Caco-2 (cell line): ENCODE measurements around the gene GPR63. TPM values are rescaled to one million over a fixed set of nuclear protein-coding genes. Genes with fewer than 3 reads are reported as not detected.
A peak's percentile ranks its signal among the peaks of the same experiment; 100 is the strongest.

Experiments used
- BruUV-seq: library from RNA; stranded (reverse); fragments of 400-500 nt; replicated peaks from 2 replicates; lab custom pipeline; 2021; lab: Mats Ljungman, UMichigan
- CTCF ChIA-PET: fragments of 300-600 bp; sonication (Branson Sonifier 250); formaldehyde crosslinking; loops from one replicate; lab custom pipeline; 2022; ENCODE audit warnings: antibody characterized with exemption; lab: Charles Lee
- POLR2A ChIA-PET: fragments of 300-600 bp; sonication (Branson Sonifier 250); formaldehyde crosslinking; loops from one replicate; lab custom pipeline; 2022; ENCODE audit warnings: antibody characterized with exemption; lab: Charles Lee
- DNase-seq, 2 experiments: peaks; one replicate each; pipeline versions ENCODE4 v3.0.0 to v3.0.0-alpha.2; 2020 to 2022
- H3K27me3 ChIP-seq: replicated peaks from 2 replicates; pipeline ENCODE4 v1.6.0; 2011; ENCODE audit warnings: low read length; ENCODE audit not compliant: control insufficient read depth, insufficient read depth
- H3K36me3 ChIP-seq: 2 replicates; pipeline ENCODE4 v1.5.1; 2011; ENCODE audit warnings: low read length; ENCODE audit not compliant: control insufficient read depth, insufficient read depth
- H3K4me1 ChIP-seq: fragments of 250-450 bp; sonication (Bioruptor Pico); 2 replicates; pipeline ENCODE4 v1.5.1; 2020; ENCODE audit warnings: mild to moderate bottlenecking
- H3K4me3 ChIP-seq: 2 replicates; pipeline ENCODE4 v1.5.1; 2011; ENCODE audit warnings: low read depth, mild to moderate bottlenecking, control low read depth, low read length
- H3K9me3 ChIP-seq: fragments of 250-450 bp; sonication (Bioruptor Pico); 2 replicates; pipeline ENCODE4 v1.5.1; 2020; ENCODE audit warnings: mild to moderate bottlenecking, moderate library complexity
- H3K27ac Mint-ChIP-seq: one replicate; pipeline ENCODE4 v1.8.0; 2022; ENCODE audit warnings: mixed read lengths; ENCODE audit not compliant: unreplicated experiment
- H3K27me3 Mint-ChIP-seq: one replicate; pipeline ENCODE4 v1.8.0; 2022; ENCODE audit warnings: mixed read lengths; ENCODE audit not compliant: insufficient read depth, unreplicated experiment
- H3K36me3 Mint-ChIP-seq: one replicate; pipeline ENCODE4 v1.8.0; 2022; ENCODE audit warnings: mild to moderate bottlenecking, mixed read lengths; ENCODE audit not compliant: insufficient read depth, unreplicated experiment
- H3K4me1 Mint-ChIP-seq: one replicate; pipeline ENCODE4 v1.8.0; 2022; ENCODE audit warnings: low read depth, mixed read lengths; ENCODE audit not compliant: unreplicated experiment
- H3K4me3 Mint-ChIP-seq: one replicate; pipeline ENCODE4 v1.8.0; 2022; ENCODE audit warnings: mild to moderate bottlenecking, moderate library complexity, mixed read lengths; ENCODE audit not compliant: unreplicated experiment
- H3K9me3 Mint-ChIP-seq: one replicate; pipeline ENCODE4 v1.8.0; 2022; ENCODE audit warnings: mixed read lengths; ENCODE audit not compliant: unreplicated experiment
- intact Hi-C: fragments of 100-400 bp; cut with micrococcal nuclease; formaldehyde crosslinking; loops from one replicate; pipeline ENCODE4 v1.10.0; 2022; ENCODE audit not compliant: unreplicated experiment
- total RNA-seq: library from RNA; stranded (reverse); gene quantifications from 2 replicates; pipeline ENCODE4 v1.2.3, GENCODE V29; 2022
- TF ChIP-seq, protein P1 (sequence below), 2 experiments: fragments of 200-600 bp in 1 of 2; IDR thresholded peaks; 1 replicate in 1 of 2; 2 replicates in 1 of 2; pipeline versions ENCODE4 v1.5.1 to v1.8.0; 2011 to 2022; ENCODE audit warnings: antibody characterized with exemption in 1 of 2, control low read depth in 1 of 2, inconsistent platforms in 1 of 2, low read depth in 1 of 2, low read length in 1 of 2, mild to moderate bottlenecking in 1 of 2, moderate library complexity in 1 of 2; ENCODE audit not compliant: insufficient read depth in 1 of 2, severe bottlenecking in 1 of 2, unreplicated experiment in 1 of 2

GPR63 gene
- total RNA-seq, 1 experiment from 2014 or later = 0.11 TPM

- H3K27ac Mint-ChIP-seq = no peak overlapping the region
- no TSS peak for BruUV-seq
- H3K4me3 ChIP-seq = no peak overlapping the region
- ChIA-PET CTCF (no interaction called here), POLR2A (no interaction called here)
- H3K4me3 Mint-ChIP-seq = no peak overlapping the region
- no peaks in the 10 kb centered on the region for H3K9me3 Mint-ChIP-seq
- peaks cover 3% of the 10 kb centered on the region for H3K27me3 Mint-ChIP-seq
- peaks cover 6% of the 10 kb centered on the region for H3K4me1 Mint-ChIP-seq
- intact Hi-C loops = no loop called here
- TF ChIP-seq, protein P1, sequence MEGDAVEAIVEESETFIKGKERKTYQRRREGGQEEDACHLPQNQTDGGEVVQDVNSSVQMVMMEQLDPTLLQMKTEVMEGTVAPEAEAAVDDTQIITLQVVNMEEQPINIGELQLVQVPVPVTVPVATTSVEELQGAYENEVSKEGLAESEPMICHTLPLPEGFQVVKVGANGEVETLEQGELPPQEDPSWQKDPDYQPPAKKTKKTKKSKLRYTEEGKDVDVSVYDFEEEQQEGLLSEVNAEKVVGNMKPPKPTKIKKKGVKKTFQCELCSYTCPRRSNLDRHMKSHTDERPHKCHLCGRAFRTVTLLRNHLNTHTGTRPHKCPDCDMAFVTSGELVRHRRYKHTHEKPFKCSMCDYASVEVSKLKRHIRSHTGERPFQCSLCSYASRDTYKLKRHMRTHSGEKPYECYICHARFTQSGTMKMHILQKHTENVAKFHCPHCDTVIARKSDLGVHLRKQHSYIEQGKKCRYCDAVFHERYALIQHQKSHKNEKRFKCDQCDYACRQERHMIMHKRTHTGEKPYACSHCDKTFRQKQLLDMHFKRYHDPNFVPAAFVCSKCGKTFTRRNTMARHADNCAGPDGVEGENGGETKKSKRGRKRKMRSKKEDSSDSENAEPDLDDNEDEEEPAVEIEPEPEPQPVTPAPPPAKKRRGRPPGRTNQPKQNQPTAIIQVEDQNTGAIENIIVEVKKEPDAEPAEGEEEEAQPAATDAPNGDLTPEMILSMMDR (IDR thresholded peaks at IDR 0.05; ENCODE audit: insufficient read depth in 1 of 2, low read depth in 1 of 2, low read length in 1 of 2, severe bottlenecking in 1 of 2, unreplicated experiment in 1 of 2) = no peak
- DNase-seq = no peak
- H3K36me3 ChIP-seq = no peaks in the 10 kb centered on the region
- H3K4me1 ChIP-seq = peaks cover 11% of the 10 kb centered on the region; the same call in 1 of the 2 replicates
- no peaks in the 10 kb centered on the region for H3K36me3 Mint-ChIP-seq
- H3K27me3 ChIP-seq = no peaks in the 10 kb centered on the region
- H3K9me3 ChIP-seq = no peaks in the 10 kb centered on the region
Measured at GRCh38 chr6:96811136-96811535, 26.1 kb downstream of the GPR63 start.

DNA sequence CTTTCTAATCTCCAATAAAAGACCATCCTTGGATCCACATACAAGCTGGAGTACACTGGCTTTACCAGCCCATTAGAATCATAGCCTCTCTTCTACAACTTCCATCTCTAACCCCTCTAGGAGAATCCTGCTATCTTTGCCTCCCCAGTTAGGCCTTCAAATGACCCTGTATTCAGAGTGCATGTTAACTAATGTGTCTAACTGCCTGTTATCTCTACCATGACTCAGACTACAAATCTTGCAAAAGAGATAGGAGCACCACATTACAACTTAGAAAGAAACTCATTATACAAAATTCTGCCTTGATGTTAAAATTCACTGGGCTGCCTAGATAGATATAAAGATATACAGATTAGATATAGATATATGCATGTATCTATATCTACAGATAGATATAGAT, 28.2 kb downstream of the GPR63 start:
- peaks cover 6% of the 10 kb centered on the region for H3K4me1 Mint-ChIP-seq
- Histone ChIP-seq H3K27me3 (no peaks in the 10 kb centered on the region), H3K36me3 (no peaks in the 10 kb centered on the region)

GRCh38 chr6:96803106-96803481, 34.2 kb downstream of the GPR63 start:
- no peak overlapping the region for H3K4me3 ChIP-seq
- no peaks in the 10 kb centered on the region for H3K4me1 ChIP-seq
- H3K27me3 Mint-ChIP-seq = peaks cover 7% of the 10 kb centered on the region
- DNase-seq = no peak
- CTCF ChIA-PET = no interaction called here
- TF ChIP-seq, protein P1 (IDR thresholded peaks at IDR 0.05; ENCODE audit: insufficient read depth in 1 of 2, low read depth in 1 of 2, low read length in 1 of 2, severe bottlenecking in 1 of 2, unreplicated experiment in 1 of 2) = no peak
- H3K9me3 Mint-ChIP-seq = no peaks in the 10 kb centered on the region
- H3K36me3 ChIP-seq = no peaks in the 10 kb centered on the region
- intact Hi-C loops = no loop called here
- H3K27ac Mint-ChIP-seq = no peak overlapping the region
- no peaks in the 10 kb centered on the region for H3K4me1 Mint-ChIP-seq
- H3K9me3 ChIP-seq = no peaks in the 10 kb centered on the region
- BruUV-seq = no TSS peak
- POLR2A ChIA-PET = no interaction called here
- no peaks in the 10 kb centered on the region for H3K27me3 ChIP-seq
- no peak overlapping the region for H3K4me3 Mint-ChIP-seq
- H3K36me3 Mint-ChIP-seq = no peaks in the 10 kb centered on the region

More for the DNA sequence above, 28.2 kb downstream of the GPR63 start:
- Histone ChIP-seq H3K4me1 (peaks cover 11% of the 10 kb centered on the region; the same call in 1 of the 2 replicates), H3K9me3 (no peaks in the 10 kb centered on the region), H3K4me3 (no peak overlapping the region)
- ChIA-PET POLR2A (no interaction called here), CTCF (no interaction called here)
- Mint-ChIP-seq H3K27ac (no peak overlapping the region), H3K4me3 (no peak overlapping the region), H3K9me3 (no peaks in the 10 kb centered on the region), H3K27me3 (peaks cover 3% of the 10 kb centered on the region), H3K36me3 (no peaks in the 10 kb centered on the region)
- TF ChIP-seq, protein P1 (IDR thresholded peaks at IDR 0.05; ENCODE audit: insufficient read depth in 1 of 2, low read depth in 1 of 2, low read length in 1 of 2, severe bottlenecking in 1 of 2, unreplicated experiment in 1 of 2) = no peak
- DNase-seq = peak in 1 of 2 experiments; percentile 5
- intact Hi-C loops = no loop called here
- no TSS peak for BruUV-seq
